NCI-H774 (cell line): ENCODE measurements around the gene GAD2.
A peak's percentile ranks its signal among the peaks of the same experiment; 100 is the strongest.
"Not testable (repeated sequence)": the region's sequence is repeated elsewhere in the genome, so short reads cannot be mapped to it uniquely, and the experiment has no call there.

Experiments
- DNase-seq: peaks from one replicate; lab custom pipeline; 2025; lab: John Stamatoyannopoulos, UW

Gene GAD2

GRCh38 chr10:26318672-26319071 lies 102.1 kb downstream of the GAD2 start:
- DNase-seq, result no peak

GRCh38 chr10:26323219-26323618 lies 106.6 kb downstream of the GAD2 start:
- DNase-seq, result no peak

GRCh38 chr10:26326851-26327250 lies 110.3 kb downstream of the GAD2 start:
- no peak for DNase-seq

- no peak for DNase-seq
Measured at GRCh38 chr10:26327811-26328210, 111.2 kb downstream of the GAD2 start.

- no peak for DNase-seq
Measured at GRCh38 chr10:26331371-26331770, 114.8 kb downstream of the GAD2 start.

- no peak for DNase-seq
Measured at GRCh38 chr10:26334232-26334931, 117.8 kb downstream of the GAD2 start.

- peak; percentile 38 for DNase-seq
Measured at GRCh38 chr10:26334932-26335573, 118.5 kb downstream of the GAD2 start.

GRCh38 chr10:26335574-26336093 lies 119.1 kb downstream of the GAD2 start:
- no peak for DNase-seq

- no peak for DNase-seq
Measured at GRCh38 chr10:26336979-26337378, 120.4 kb downstream of the GAD2 start.

- no peak for DNase-seq
Measured at GRCh38 chr10:26341701-26342100, 125.1 kb downstream of the GAD2 start.

GRCh38 chr10:26348821-26349417 lies 132.3 kb downstream of the GAD2 start:
- DNase-seq, result not testable (repeated sequence)
